ENCODE results near the gene SNRNP27. TPM values are rescaled to one million over a fixed set of nuclear protein-coding genes. Genes with fewer than 3 reads are reported as not detected.

SNRNP27 gene
- total RNA-seq, 1 experiment from 2014 or later, result 79.2 TPM

Other genes starting within 250 kb of the SNRNP27 start
- gene ANXA4, start 151.8 kb upstream of the SNRNP27 start, total RNA-seq (2014; rRNA removed; shearing (Covaris generic); ENCODE audit: low replicate concordance), result 309 and 330 TPM in 2 replicates
- gene GMCL1, start 64.3 kb upstream of the SNRNP27 start, total RNA-seq (2014; rRNA removed; shearing (Covaris generic); ENCODE audit: low replicate concordance), result 12.8 and 16.9 TPM in 2 replicates
- gene MXD1, start 21.2 kb downstream of the SNRNP27 start, total RNA-seq (2014; rRNA removed; shearing (Covaris generic); ENCODE audit: low replicate concordance), result 0.52 and 0.88 TPM in 2 replicates
- gene ASPRV1, start 67.7 kb downstream of the SNRNP27 start, total RNA-seq (2014; rRNA removed; shearing (Covaris generic); ENCODE audit: low replicate concordance), result 0.12 and 0.81 TPM in 2 replicates
- gene PCBP1, start 193.5 kb downstream of the SNRNP27 start, total RNA-seq (2014; rRNA removed; shearing (Covaris generic); ENCODE audit: low replicate concordance), result 127 and 135 TPM in 2 replicates